ENCODE results near the gene ZNF800. TPM values are rescaled to one million over a fixed set of nuclear protein-coding genes. Genes with fewer than 3 reads are reported as not detected.
A peak's percentile ranks its signal among the peaks of the same experiment; 100 is the strongest.
"Not testable (repeated sequence)": the region's sequence is repeated elsewhere in the genome, so short reads cannot be mapped to it uniquely, and the experiment has no call there.

ZNF800 gene
- 12.3 and 24.6 TPM in 2 replicates for total RNA-seq

DNA sequence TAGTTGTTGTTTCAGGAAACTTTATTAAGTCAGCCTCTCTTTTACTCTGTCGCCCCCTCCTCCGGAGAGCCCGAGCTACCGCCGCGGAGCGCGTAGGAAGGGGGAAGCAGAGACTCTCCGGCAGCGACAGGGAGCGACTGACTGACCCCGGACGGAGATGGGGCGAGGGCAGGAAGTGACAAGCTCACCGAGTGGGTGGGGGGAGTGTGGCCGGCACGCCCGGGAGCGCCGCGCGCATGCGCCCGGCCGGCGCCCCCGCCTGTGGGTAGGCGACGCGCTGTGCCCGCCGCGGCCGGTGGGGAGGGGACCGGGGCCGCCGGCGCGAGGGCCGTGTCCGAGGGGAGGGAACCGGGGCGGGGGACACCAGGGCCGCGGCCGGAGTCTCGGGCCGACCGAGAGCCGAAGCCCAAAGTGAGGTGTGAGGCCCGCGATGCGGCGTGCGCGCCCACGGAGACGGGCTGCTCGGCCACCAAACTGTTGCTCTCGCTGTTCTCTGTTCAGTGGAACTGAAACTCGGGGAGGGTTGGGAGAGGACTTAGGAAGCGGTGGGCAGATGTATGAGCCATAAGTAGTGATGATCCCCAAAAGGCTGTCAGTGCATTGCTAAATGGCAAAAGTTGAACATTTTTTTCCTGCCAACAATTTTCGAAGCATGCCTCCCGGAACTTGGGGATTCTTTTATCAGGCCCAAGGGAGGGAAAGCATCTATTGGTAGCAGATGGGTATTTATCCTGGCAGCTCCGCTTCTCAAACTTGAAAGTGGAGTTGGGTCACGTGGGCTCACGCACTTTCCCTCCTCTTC, at the start of gene ZNF800:
Gene ZNF800 (minus strand): TSS at position 143 of the 802 bp plus-strand sequence. CDS start 1,151 bp downstream, outside the sequence.
- DNase-seq (ENCODE audit: low read depth): peak; percentile 69

DNA sequence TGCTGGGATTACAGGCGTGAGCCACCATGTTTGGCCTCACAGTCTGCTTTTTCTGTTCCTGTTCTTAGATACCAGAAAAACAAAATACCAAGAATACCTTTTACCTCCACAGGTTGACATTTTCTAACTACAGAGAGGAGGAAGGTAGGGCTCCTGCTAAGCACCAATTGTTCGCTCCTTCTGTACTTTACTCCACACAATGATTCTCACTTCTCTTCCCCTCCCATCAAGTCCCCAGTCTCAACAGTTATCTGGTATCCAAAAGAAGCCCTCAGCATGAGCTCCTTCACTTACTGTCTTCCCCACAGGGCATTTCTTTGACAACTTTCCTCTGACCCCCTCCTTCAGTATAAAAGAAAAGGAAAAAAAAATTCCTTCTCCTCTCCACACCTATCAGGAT, 47.7 kb upstream of the ZNF800 start:
- DNase-seq (ENCODE audit: low read depth): no peak

DNA sequence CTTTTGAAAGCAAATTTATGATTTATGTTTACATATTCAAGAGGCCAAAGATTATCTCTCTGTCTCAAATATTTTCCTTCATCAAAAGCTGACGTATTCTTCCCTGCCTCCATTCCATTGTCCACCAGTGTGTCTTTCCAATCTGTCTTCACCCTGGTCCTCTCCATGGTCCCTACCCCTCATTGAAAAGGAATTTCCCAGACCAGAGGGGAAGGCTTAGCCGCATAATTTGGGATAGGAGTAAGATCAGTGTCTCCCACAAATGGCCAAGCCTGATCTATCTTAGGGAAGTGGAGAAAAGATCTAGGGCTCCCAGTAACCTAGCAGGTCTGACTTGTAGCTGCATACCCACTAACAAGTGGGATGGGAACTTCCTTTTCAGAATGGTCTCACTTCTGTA, 46.3 kb upstream of the ZNF800 start:
- no peak for DNase-seq (ENCODE audit: low read depth)

DNA sequence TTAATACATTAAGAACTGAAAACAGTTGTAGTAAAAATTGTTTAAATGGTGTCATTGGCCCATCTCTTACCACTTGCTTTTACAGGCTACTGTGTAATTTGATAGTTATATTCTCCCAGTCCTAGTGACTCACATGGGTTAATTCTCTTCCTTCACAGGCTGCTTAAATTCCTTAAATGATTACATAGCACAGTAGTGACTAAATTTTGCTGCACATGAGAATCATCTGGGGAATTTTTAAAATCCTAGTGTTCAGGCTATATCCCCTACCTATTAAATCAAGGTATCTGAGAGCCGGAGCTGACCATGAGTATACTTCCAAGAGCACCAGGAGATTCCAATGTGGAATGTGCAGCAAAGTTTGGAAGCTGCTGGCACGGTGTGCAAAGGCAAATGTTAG, 45.3 kb upstream of the ZNF800 start:
- peak; percentile 83 for DNase-seq (ENCODE audit: low read depth)

DNA sequence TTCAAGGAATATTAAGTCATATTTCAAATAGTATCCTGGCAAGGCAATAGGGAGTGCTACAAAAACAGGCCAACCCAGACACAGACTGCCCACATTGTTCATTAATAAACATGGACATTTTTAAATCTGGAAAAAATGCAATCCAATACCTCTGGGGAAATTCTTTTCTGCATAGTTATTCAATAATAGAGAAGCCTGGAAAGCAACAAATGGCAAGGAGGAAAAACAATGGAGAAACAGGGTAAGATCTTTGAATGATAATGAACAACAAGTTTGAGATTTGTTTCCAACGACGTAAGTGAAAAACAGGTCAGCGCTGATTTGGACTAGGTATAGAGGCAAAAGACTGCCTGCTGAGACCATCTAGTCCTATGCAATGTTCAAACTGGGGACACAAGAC, 44.7 kb upstream of the ZNF800 start:
- no peak for DNase-seq (ENCODE audit: low read depth)

- not testable (repeated sequence) for DNase-seq (ENCODE audit: low read depth)
These were observed 36.8 kb upstream of the ZNF800 start for GRCh38 chr7:127429281-127429680.

GRCh38 chr7:127419196-127419595, 26.7 kb upstream of the ZNF800 start:
- peak; percentile 88 for DNase-seq (ENCODE audit: low read depth)

- DNase-seq (ENCODE audit: low read depth): no peak
These were observed 26.0 kb upstream of the ZNF800 start for GRCh38 chr7:127418459-127418858.

DNA sequence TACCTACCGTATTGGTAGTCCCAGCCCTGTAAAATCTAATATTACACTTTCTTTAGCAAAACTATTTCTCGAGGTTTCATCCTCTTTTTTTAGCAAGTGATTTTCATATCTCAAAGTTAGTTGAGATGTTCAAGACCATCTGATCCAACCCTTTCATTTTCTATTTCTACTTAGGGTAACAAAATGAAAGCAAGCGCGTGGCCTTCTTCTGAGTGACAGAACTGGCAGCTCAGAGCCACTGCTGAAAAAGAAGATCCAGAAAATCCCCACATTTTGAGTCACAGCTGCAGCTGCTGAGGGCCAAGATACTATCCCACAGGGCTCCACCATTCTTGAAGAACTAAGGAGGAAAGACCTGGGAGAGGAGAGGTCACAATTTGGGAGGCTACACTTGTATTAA, 24.8 kb upstream of the ZNF800 start:
- DNase-seq (ENCODE audit: low read depth): no peak

DNA sequence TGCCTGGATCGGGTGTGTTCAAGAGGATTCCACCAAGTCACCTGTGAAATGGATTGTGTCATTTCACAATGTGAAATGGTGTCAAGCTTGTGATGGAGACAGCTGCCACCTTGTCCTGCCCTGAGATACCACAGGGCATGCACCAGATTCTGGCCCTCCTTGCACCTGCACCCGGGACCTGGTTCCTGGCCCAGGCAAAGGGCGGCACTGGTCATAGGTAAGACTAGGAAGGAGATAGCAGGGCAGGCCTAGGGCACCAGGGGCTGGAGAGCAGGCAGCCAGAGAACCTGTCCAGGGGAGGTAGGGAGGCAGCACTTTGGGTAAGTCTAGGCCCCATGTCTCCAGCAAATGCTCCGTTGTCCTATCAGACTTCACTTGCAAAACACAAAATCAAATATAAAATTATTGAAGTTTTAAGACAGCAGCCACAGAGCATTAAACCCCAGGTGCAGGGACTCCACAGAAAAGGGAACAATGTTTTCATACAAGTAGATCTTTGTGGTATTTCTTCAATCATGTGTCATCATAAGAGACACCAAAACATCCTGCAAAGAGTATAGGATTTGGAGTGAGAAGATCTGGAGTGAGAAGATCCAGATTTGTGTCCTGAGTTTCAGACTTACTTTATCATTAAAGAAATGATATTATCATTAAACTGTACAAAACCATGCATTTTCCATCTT, 22.7 kb upstream of the ZNF800 start:
- DNase-seq (ENCODE audit: low read depth): no peak

DNA sequence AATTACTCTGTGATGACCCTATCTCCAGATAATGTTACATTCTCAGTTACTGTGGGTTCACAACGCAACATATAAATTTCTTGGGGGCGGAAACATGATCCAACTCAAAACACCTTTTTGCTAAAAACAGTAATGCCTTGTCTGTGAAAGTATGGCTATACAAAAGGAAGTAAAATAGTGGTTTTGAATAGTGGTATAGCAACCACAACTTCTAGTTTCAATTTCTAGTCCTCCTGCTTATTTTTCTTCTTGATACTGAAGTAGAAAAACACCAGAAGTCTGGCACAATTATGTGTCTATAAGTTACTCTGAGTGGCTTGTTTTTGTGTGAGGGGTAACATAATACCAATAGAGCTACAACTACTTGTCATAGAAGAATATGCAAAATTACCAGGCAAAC, 21.5 kb upstream of the ZNF800 start:
- no peak for DNase-seq (ENCODE audit: low read depth)

DNA sequence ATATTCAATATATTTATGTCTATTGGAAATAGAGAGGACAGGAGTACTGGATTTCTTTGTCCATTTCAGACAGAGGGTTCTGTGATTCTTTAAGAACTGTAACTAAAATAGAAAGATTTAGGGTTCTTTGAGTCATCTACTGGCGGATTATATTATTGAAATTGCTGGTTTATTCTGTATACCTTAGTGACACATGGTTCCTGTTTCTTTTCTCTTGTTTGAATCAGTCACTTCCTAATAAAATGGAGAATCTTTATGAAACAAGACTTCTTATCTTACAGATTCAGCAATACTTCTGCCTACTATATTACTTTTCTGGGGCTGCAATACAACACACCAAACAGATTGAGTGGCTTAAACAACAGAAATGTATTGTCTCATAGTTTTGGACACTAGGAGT, 20.8 kb upstream of the ZNF800 start:
- DNase-seq (ENCODE audit: low read depth): no peak

DNA sequence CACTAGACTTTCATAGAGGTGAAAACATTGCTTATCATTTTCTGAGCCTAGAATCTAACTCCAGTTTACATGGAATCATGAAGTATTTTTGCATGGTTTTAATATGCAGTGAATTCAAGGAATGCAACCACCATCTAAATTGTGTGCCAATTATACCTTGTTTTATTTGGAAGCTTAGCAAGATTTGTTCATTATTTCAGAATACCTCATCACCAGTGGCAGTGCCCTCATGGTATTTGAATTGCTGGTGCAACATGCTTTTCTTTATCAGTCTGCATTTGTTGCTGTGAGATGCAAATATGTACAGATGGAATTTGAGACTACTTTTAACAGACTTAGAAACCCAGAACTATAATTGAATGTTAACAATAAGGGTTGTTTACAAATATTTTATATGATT, 18.7 kb upstream of the ZNF800 start:
- DNase-seq (ENCODE audit: low read depth): no peak

GRCh38 chr7:127409629-127410028, 17.1 kb upstream of the ZNF800 start:
- DNase-seq (ENCODE audit: low read depth): no peak

DNA sequence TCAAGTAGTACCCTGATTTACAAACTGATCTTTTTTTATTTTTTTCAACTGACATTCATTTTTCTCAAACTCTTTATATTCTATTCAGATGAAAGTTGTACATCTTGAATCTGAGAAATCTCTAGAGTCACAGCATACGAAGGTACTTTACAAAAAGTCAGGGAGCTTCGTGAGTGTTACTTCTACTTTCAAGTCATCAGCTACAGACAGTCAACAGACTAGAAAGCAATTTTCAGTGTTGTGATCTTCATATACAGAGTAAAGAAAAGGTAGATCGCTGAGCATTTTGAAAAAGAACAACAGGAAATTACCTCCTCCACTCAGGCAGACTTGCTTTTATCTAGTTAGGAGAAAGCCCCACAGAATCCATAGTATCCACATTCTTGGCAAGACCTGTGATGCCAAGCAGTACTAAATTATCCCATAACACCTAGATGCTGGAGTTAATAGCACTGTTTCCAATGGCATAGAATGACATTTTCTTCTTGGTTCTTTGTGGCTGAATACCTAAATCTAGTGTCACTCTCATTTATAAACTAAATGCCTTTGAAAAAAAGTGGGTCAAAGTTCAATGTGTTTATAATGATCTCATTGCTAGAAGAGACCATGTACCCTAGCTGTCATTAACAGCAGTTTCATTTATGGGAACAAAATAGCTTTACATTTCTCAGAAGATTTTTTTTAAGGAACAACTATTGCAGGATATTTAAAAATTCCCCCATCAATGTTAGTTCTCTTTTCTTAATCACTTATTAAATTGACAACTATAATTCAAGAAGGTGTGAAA, 12.0 kb upstream of the ZNF800 start:
- DNase-seq (ENCODE audit: low read depth): no peak

GRCh38 chr7:127396184-127396583, 3.7 kb upstream of the ZNF800 start:
- no peak for DNase-seq (ENCODE audit: low read depth)

DNA sequence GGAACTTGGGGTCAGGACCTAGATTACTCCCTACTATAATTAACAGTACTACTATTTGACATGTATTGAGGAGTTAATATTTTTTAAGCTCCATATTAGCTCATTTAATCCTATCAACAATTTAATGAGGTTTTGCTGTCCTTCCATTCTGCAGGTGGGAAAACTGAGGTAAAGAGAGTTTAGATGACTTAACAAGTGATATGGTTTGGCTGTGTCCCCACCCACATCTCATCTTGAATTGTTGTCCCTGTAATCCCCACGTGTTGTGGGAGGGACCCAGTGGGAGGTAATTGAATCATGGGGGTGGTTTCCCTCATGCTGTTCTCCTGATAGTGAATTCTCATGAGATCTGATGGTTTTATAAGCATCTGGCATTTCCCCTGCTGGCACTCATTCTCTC, 2.6 kb upstream of the ZNF800 start:
- not testable (repeated sequence) for DNase-seq (ENCODE audit: low read depth)

DNA sequence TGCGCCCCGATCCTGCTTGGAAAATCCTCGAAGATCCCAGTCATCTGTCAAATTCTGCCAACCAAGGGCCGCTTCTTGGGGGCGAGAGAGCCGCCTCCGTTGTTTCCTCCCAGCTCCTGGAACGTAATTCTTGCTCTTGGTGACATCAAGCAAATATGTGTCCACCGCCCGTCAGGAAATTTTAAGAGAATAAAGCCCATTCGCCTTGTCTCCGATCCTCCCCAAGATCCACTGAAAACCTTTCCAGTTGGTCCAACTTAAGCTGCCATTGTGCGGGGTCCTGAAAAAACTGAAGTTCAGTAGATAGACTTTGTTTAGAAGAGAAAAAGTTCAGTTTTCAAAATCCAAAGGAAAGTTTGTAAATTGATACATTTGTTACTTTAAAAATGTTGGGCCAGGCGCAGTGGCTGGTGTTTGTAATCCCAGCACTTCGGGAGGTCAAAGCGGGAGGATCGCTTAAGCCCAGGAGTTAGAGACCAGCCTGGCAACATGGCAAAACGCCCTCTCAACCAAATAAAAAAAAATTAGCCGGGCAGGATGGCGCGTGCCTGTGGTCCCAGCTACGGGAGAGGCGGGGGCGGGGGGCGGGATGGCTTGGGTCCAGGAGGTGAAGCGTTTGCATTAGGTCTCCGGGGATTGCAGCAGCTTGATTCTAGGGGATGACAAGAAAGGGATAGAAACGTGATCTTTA, 1.0 kb upstream of the ZNF800 start:
- no peak for DNase-seq (ENCODE audit: low read depth)

DNA sequence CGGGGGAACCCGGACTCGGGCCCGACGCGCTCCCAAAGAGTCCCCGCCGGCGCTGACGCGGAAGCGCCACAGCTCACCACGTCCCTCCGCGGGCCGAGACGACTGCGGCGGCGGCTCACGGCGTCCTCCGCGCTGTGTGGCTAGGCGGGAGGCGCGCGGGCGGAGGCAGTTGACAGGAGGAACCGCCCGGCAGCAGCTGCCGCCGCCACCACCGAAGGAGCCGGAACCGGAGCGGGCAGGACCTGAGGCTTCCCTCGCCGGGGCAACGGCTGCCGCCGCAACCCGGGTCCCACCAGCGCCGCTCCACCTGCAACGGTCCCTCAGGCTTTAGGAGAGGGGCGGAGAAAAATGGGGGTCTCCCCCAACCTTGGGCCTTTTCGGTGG, 334 bp downstream of the ZNF800 start:
- no peak for DNase-seq (ENCODE audit: low read depth)

GRCh38 chr7:127391591-127392181, 822 bp downstream of the ZNF800 start:
- no peak for DNase-seq (ENCODE audit: low read depth)

DNA sequence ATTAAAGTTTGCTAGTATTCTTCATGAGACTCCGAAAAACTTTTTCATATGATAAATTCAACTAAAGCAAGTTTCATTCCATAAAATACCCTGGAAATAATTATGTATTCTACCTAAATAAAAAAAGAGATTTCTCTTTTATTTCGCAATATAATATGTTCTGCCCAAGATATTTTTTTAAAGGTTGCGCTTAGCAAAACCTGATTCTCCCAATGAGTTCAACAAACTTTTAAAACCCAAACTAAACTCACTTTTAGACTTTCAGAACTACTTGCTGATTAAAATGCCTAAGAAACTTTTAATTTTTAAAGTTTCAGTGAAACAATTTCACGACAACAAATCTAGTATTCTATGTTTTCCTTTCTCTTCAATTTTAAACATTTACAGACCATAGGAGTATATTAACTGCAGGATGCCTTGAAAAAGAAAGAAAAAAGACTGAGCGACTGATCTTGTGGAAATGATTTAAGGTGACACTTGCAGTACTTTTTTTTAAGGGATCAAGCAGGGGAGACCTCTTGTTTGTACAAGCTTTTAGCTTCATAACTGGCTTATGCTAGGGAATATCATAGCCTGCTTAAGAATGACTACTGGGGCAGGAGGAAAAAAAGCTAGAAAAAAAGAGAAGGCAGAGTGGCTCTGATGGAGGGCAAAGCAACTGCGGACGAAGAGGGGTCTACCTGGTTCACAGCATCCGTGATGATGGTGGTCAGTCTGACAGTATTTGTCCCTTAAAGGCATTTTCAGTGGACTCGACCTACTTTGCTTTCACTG, 1.5 kb downstream of the ZNF800 start:
- DNase-seq (ENCODE audit: low read depth): no peak
